Measurements from ENCODE around the gene ATP5F1E. TPM values are rescaled to one million over a fixed set of nuclear protein-coding genes. Genes with fewer than 3 reads are reported as not detected.

ATP5F1E gene
- total and polyA plus RNA-seq, 10 of the 15 experiments (the other 5 are each of a cell fraction or from before 2014, with no cell fraction given), result 49.0 to 407 (median 117) TPM

DNA sequence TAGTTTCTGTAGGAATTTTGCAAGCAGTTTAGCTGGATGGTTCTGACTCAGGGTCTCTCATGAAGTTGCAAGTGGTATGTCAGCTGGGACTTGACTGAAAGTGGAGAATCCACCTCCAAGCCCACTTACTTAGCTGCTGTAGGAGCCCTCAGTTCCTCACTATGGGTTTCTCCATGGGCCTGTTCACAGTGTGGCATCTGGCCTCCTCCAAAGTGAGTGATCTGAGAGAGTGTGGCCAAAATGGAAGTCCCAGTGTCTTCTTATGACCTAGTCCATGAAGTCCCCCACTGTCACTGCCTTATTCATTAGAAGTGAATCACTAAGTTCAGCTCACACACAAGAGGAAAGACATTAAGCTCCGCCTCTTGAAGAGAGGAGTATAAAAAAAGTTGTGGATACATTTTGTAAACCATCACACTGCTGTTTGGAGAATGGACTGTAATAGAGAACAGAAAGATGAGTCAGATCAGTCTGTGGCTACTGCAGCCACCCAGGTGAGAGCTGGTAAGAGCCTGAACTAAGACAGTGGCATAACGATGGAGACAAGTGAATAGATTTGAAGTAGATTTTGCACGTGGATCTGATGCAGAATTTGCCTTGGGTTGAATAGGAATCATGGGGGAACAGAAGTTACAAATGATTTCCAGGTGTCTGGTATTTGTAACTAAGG, 55.9 kb downstream of the ATP5F1E start:
- peak overlapping the region; percentile 20; the same call in 1 of the 2 replicates for H2AFZ ChIP-seq (ENCODE audit: control insufficient read depth, low read depth, low read length)
- peaks cover 28% of the 10 kb centered on the region for H3K4me1 ChIP-seq (ENCODE audit: control insufficient read depth, insufficient read depth, low read length)
- in situ Hi-C loops (cut with MboI) (no loop called here), intact Hi-C loops (cut with micrococcal nuclease; ENCODE audit: unreplicated experiment) (no loop called here)
- ChIA-PET RAD21 (ENCODE audit: unreplicated experiment) (interaction anchor here (3.8 kb wide), 1 partner anchor 68 kb away, joined by 25 read pairs; no protein-coding TSS in a partner anchor), CTCF (interaction anchor here (1.0 kb wide), 1 partner anchor 38 kb away, joined by 4 read pairs; no protein-coding TSS in a partner anchor), POLR2A (interaction anchor here (0.7 kb wide), 1 partner anchor 69 kb away, joined by 5 read pairs; no protein-coding TSS in a partner anchor), SMC1A (ENCODE audit: uncharacterized antibody, unreplicated experiment) (interaction anchor here (1.2 to 2.0 kb wide), 3 partner anchors 29 to 106 kb away, joined by 3 to 5 read pairs (median 4); no protein-coding TSS in a partner anchor)
- FAIRE-seq (no peak), ATAC-seq (peak; percentile 74), DNase-seq (ENCODE audit: low read depth, low spot score) (no peak)
- no peaks in the 10 kb centered on the region for H3K36me3 ChIP-seq (ENCODE audit: control insufficient read depth in 2 of 2, insufficient read depth in 2 of 2, low read length in 1 of 2)
- BruUV-seq (replicated peaks), result no TSS peak
- no peaks in the 10 kb centered on the region for H4K20me1 ChIP-seq (ENCODE audit: control insufficient read depth, insufficient read depth)
- no peak overlapping the region for H3K9ac ChIP-seq (ENCODE audit: control insufficient read depth, insufficient read depth, low read length)
- peaks cover 2% of the 10 kb centered on the region; the same call in 2 of the 3 replicates for H3K9me3 ChIP-seq (replicated peaks; ENCODE audit: control insufficient read depth, insufficient read depth, low read length)
- H3K79me2 ChIP-seq (ENCODE audit: control insufficient read depth, insufficient read depth, low read length), result peaks cover 3% of the 10 kb centered on the region; the same call in 1 of the 2 replicates
- WGBS (ENCODE audit: insufficient coverage, insufficient replicate concordance, low lambda C conversion rate, missing lambda C conversion rate), result 41% methylated on average over 3 of the region's 3 CpGs
- H3K27ac ChIP-seq (ENCODE audit: control insufficient read depth, insufficient read depth), result no peak overlapping the region
- TF ChIP-seq MEF2A (IDR thresholded peaks at IDR 0.05; ENCODE audit: insufficient read depth, low read depth, low read length), result no peak
- peak; percentile 9; the same call in 1 of the 2 replicates for TF ChIP-seq RUNX3 (IDR thresholded peaks at IDR 0.05; ENCODE audit: low read length)
- H3K4me2 ChIP-seq (ENCODE audit: control insufficient read depth, insufficient read depth), result no peak overlapping the region
- no peaks in the 10 kb centered on the region for H3K27me3 ChIP-seq (replicated peaks in 1 of 2; ENCODE audit: control insufficient read depth in 2 of 2, insufficient read depth in 2 of 2, low read length in 1 of 2)
- no peak overlapping the region for H3K4me3 ChIP-seq

Other genes starting within 250 kb of the ATP5F1E start
- 1.9 and 2.1 TPM in 2 replicates for gene GNAS-AS1, start 181.4 kb downstream of the ATP5F1E start, total RNA-seq (2014; rRNA removed)
- 0.74 and 0.85 TPM in 2 replicates for gene GNAS-AS1, start 181.4 kb downstream of the ATP5F1E start, total RNA-seq (2014; rRNA removed; fragmentation: Illumina TruSeq; extraction: Trizol)
- gene GNAS-AS1, start 181.4 kb downstream of the ATP5F1E start, total RNA-seq (2021), result 1.6 and 2.6 TPM in 2 replicates
- gene GNAS-AS1, start 181.4 kb downstream of the ATP5F1E start, polyA plus RNA-seq (2011; rRNA removed), result 0.85 and 0.99 TPM in 2 replicates
- gene GNAS-AS1, start 181.4 kb downstream of the ATP5F1E start, polyA plus RNA-seq (2014; fragmentation: Illumina TruSeq; extraction: Trizol), result 0.36 and 0.66 TPM in 2 replicates
- under 1 TPM; 0.06 to 0.35 TPM for gene GNAS-AS1, start 181.4 kb downstream of the ATP5F1E start, polyA plus RNA-seq (2014; fragmentation: Nextera tagmentation; extraction: Ambion mirVana)
- gene GNAS-AS1, start 181.4 kb downstream of the ATP5F1E start, polyA plus RNA-seq (2014; rRNA removed), result 1.7 and 2.1 TPM in 2 replicates
- 1 to 10 TPM; 1.4 to 2.7 TPM for gene GNAS-AS1, start 181.4 kb downstream of the ATP5F1E start, polyA plus RNA-seq (2016; fragmentation: Nextera tagmentation; extraction: Ambion mirVana)
- 399 and 405 TPM in 2 replicates for gene GNAS, start 179.6 kb downstream of the ATP5F1E start, total RNA-seq (2014; rRNA removed)
- gene GNAS, start 179.6 kb downstream of the ATP5F1E start, total RNA-seq (2014; rRNA removed; fragmentation: Illumina TruSeq; extraction: Trizol), result 368 and 389 TPM in 2 replicates
- 792 and 818 TPM in 2 replicates for gene GNAS, start 179.6 kb downstream of the ATP5F1E start, total RNA-seq (2021)
- gene GNAS, start 179.6 kb downstream of the ATP5F1E start, polyA plus RNA-seq (2011; rRNA removed), result 449 and 706 TPM in 2 replicates
- 838 and 950 TPM in 2 replicates for gene GNAS, start 179.6 kb downstream of the ATP5F1E start, polyA plus RNA-seq (2014; fragmentation: Illumina TruSeq; extraction: Trizol)
- 100 to 1,000 TPM; 242 to 344 TPM for gene GNAS, start 179.6 kb downstream of the ATP5F1E start, polyA plus RNA-seq (2014; fragmentation: Nextera tagmentation; extraction: Ambion mirVana)
- gene GNAS, start 179.6 kb downstream of the ATP5F1E start, polyA plus RNA-seq (2014; rRNA removed), result 625 and 680 TPM in 2 replicates
- gene GNAS, start 179.6 kb downstream of the ATP5F1E start, polyA plus RNA-seq (2016; fragmentation: Nextera tagmentation; extraction: Ambion mirVana), result 100 to 1,000 TPM; 209 to 261 TPM
- gene NELFCD, start 51.1 kb downstream of the ATP5F1E start, total RNA-seq (2014; rRNA removed), result 68.7 and 74.9 TPM in 2 replicates
- gene NELFCD, start 51.1 kb downstream of the ATP5F1E start, total RNA-seq (2014; rRNA removed; fragmentation: Illumina TruSeq; extraction: Trizol), result 46.3 and 54.3 TPM in 2 replicates
- gene NELFCD, start 51.1 kb downstream of the ATP5F1E start, total RNA-seq (2021), result 68.9 and 82.1 TPM in 2 replicates
- gene NELFCD, start 51.1 kb downstream of the ATP5F1E start, polyA plus RNA-seq (2011; rRNA removed), result 76.5 and 86.8 TPM in 2 replicates
- 83.4 and 89.7 TPM in 2 replicates for gene NELFCD, start 51.1 kb downstream of the ATP5F1E start, polyA plus RNA-seq (2014; fragmentation: Illumina TruSeq; extraction: Trizol)
- 10 to 100 TPM in 1 of 2 experiments, 1 to 10 TPM in 1; 8.9 to 16.7 TPM for gene NELFCD, start 51.1 kb downstream of the ATP5F1E start, polyA plus RNA-seq (2014; fragmentation: Nextera tagmentation; extraction: Ambion mirVana)
- 79.8 and 83.6 TPM in 2 replicates for gene NELFCD, start 51.1 kb downstream of the ATP5F1E start, polyA plus RNA-seq (2014; rRNA removed)
- gene NELFCD, start 51.1 kb downstream of the ATP5F1E start, polyA plus RNA-seq (2016; fragmentation: Nextera tagmentation; extraction: Ambion mirVana), result 100 to 1,000 TPM; 107 to 109 TPM
- gene CTSZ, start 25.1 kb downstream of the ATP5F1E start, total RNA-seq (2014; rRNA removed), result 110 and 139 TPM in 2 replicates
- 177 and 192 TPM in 2 replicates for gene CTSZ, start 25.1 kb downstream of the ATP5F1E start, total RNA-seq (2014; rRNA removed; fragmentation: Illumina TruSeq; extraction: Trizol)
- 225 and 233 TPM in 2 replicates for gene CTSZ, start 25.1 kb downstream of the ATP5F1E start, total RNA-seq (2021)
- gene CTSZ, start 25.1 kb downstream of the ATP5F1E start, polyA plus RNA-seq (2011; rRNA removed), result 92.8 and 169 TPM in 2 replicates
- 301 and 321 TPM in 2 replicates for gene CTSZ, start 25.1 kb downstream of the ATP5F1E start, polyA plus RNA-seq (2014; fragmentation: Illumina TruSeq; extraction: Trizol)
- 10 to 100 TPM in 1 of 2 experiments, 1 to 10 TPM in 1; 6.0 to 14.0 TPM for gene CTSZ, start 25.1 kb downstream of the ATP5F1E start, polyA plus RNA-seq (2014; fragmentation: Nextera tagmentation; extraction: Ambion mirVana)
- gene CTSZ, start 25.1 kb downstream of the ATP5F1E start, polyA plus RNA-seq (2014; rRNA removed), result 215 and 256 TPM in 2 replicates
- gene CTSZ, start 25.1 kb downstream of the ATP5F1E start, polyA plus RNA-seq (2016; fragmentation: Nextera tagmentation; extraction: Ambion mirVana), result 10 to 100 TPM in 1 of 2 experiments, 1 to 10 TPM in 1; 8.0 to 11.8 TPM
- 0.06 and 0.11 TPM in 2 replicates for gene TUBB1, start 12.9 kb downstream of the ATP5F1E start, total RNA-seq (2014; rRNA removed)
- 0.04 TPM in 1 of 2 replicates, not detected in the other for gene TUBB1, start 12.9 kb downstream of the ATP5F1E start, total RNA-seq (2014; rRNA removed; fragmentation: Illumina TruSeq; extraction: Trizol)
- gene TUBB1, start 12.9 kb downstream of the ATP5F1E start, total RNA-seq (2021), result not detected in 2 replicates
- gene TUBB1, start 12.9 kb downstream of the ATP5F1E start, polyA plus RNA-seq (2011; rRNA removed), result 0.03 and 0.07 TPM in 2 replicates
- 0.04 TPM in 1 of 2 replicates, not detected in the other for gene TUBB1, start 12.9 kb downstream of the ATP5F1E start, polyA plus RNA-seq (2014; fragmentation: Illumina TruSeq; extraction: Trizol)
- under 1 TPM in 1 of 2 experiments, not detected in 1; 0.02 TPM for gene TUBB1, start 12.9 kb downstream of the ATP5F1E start, polyA plus RNA-seq (2014; fragmentation: Nextera tagmentation; extraction: Ambion mirVana)
- gene TUBB1, start 12.9 kb downstream of the ATP5F1E start, polyA plus RNA-seq (2014; rRNA removed), result 0.05 TPM in 1 of 2 replicates, not detected in the other
- gene TUBB1, start 12.9 kb downstream of the ATP5F1E start, polyA plus RNA-seq (2016; fragmentation: Nextera tagmentation; extraction: Ambion mirVana), result under 1 TPM; 0.13 to 0.20 TPM
- 123 and 138 TPM in 2 replicates for gene PRELID3B, start 10.5 kb upstream of the ATP5F1E start, total RNA-seq (2014; rRNA removed)
- 119 and 125 TPM in 2 replicates for gene PRELID3B, start 10.5 kb upstream of the ATP5F1E start, total RNA-seq (2014; rRNA removed; fragmentation: Illumina TruSeq; extraction: Trizol)
- gene PRELID3B, start 10.5 kb upstream of the ATP5F1E start, total RNA-seq (2021), result 86.1 and 96.0 TPM in 2 replicates
- 114 and 159 TPM in 2 replicates for gene PRELID3B, start 10.5 kb upstream of the ATP5F1E start, polyA plus RNA-seq (2011; rRNA removed)
- 98.8 and 123 TPM in 2 replicates for gene PRELID3B, start 10.5 kb upstream of the ATP5F1E start, polyA plus RNA-seq (2014; fragmentation: Illumina TruSeq; extraction: Trizol)
- 100 to 1,000 TPM; 130 to 151 TPM for gene PRELID3B, start 10.5 kb upstream of the ATP5F1E start, polyA plus RNA-seq (2014; fragmentation: Nextera tagmentation; extraction: Ambion mirVana)
- 72.5 and 73.9 TPM in 2 replicates for gene PRELID3B, start 10.5 kb upstream of the ATP5F1E start, polyA plus RNA-seq (2014; rRNA removed)
- gene PRELID3B, start 10.5 kb upstream of the ATP5F1E start, polyA plus RNA-seq (2016; fragmentation: Nextera tagmentation; extraction: Ambion mirVana), result 100 to 1,000 TPM; 141 to 146 TPM
- 0.68 and 0.87 TPM in 2 replicates for gene ZNF831, start 131.5 kb upstream of the ATP5F1E start, total RNA-seq (2014; rRNA removed)
- 0.51 and 0.54 TPM in 2 replicates for gene ZNF831, start 131.5 kb upstream of the ATP5F1E start, total RNA-seq (2014; rRNA removed; fragmentation: Illumina TruSeq; extraction: Trizol)
- 0.85 and 0.97 TPM in 2 replicates for gene ZNF831, start 131.5 kb upstream of the ATP5F1E start, total RNA-seq (2021)
- gene ZNF831, start 131.5 kb upstream of the ATP5F1E start, polyA plus RNA-seq (2011; rRNA removed), result 0.11 and 0.13 TPM in 2 replicates
- gene ZNF831, start 131.5 kb upstream of the ATP5F1E start, polyA plus RNA-seq (2014; fragmentation: Illumina TruSeq; extraction: Trizol), result 0.32 and 0.41 TPM in 2 replicates
- under 1 TPM; 0.05 to 0.13 TPM for gene ZNF831, start 131.5 kb upstream of the ATP5F1E start, polyA plus RNA-seq (2014; fragmentation: Nextera tagmentation; extraction: Ambion mirVana)
- gene ZNF831, start 131.5 kb upstream of the ATP5F1E start, polyA plus RNA-seq (2014; rRNA removed), result 0.35 and 0.48 TPM in 2 replicates
- gene ZNF831, start 131.5 kb upstream of the ATP5F1E start, polyA plus RNA-seq (2016; fragmentation: Nextera tagmentation; extraction: Ambion mirVana), result under 1 TPM; 0.01 to 0.06 TPM

Measured in GM12878 (cell line).